ENCODE results near the gene SLC24A2. TPM values are rescaled to one million over a fixed set of nuclear protein-coding genes. Genes with fewer than 3 reads are reported as not detected.

SLC24A2 gene
- under 1 TPM in 1 of 2 donors, not detected in 1; under 0.01 TPM for total RNA-seq

GRCh38 chr9:19788614-19789271 lies at the start of gene SLC24A2:
TSS of gene SLC24A2 (minus strand) at chr9:19789037.

Measured in melanocyte of skin (primary cell).